Lung (tissue), 12 donors: ENCODE data around the gene MOSMO. TPM values are rescaled to one million over a fixed set of nuclear protein-coding genes. Genes with fewer than 3 reads are reported as not detected.

Source experiments
- ATAC-seq: fragments of 200-7000 bp; cut with Tn5 transposase; one replicate; pipeline ENCODE4 v1.9.1; 2020; ENCODE audit warnings: moderate number of reproducible peaks; ENCODE audit not compliant: insufficient read depth, low FRiP score
- DNase-seq, 3 donors: peaks; one replicate each; pipeline ENCODE4 v3.0.0-alpha.2; 2013 to 2017
- H3K27ac ChIP-seq, 2 donors: one replicate each; pipeline ENCODE4 v1.5.1; 2013; ENCODE audit warnings: mild to moderate bottlenecking in 2 of 2, moderate library complexity in 2 of 2, control low read depth in 1 of 2, inconsistent platforms in 1 of 2, low read depth in 1 of 2, low read length in 1 of 2
- H3K27me3 ChIP-seq, 3 donors: one replicate each; pipeline ENCODE4 v1.5.1; 2013; ENCODE audit warnings: low read length in 2 of 3; ENCODE audit not compliant: control insufficient read depth in 3 of 3, insufficient read depth in 3 of 3
- H3K36me3 ChIP-seq, 4 donors: one replicate each; pipeline ENCODE4 v1.5.1; 2013; ENCODE audit warnings: low read length in 4 of 4, mild to moderate bottlenecking in 1 of 4, moderate library complexity in 1 of 4; ENCODE audit not compliant: control insufficient read depth in 4 of 4, insufficient read depth in 4 of 4
- H3K4me1 ChIP-seq, 5 donors: one replicate each; pipeline ENCODE4 v1.5.1; 2013; ENCODE audit warnings: low read length in 5 of 5, mild to moderate bottlenecking in 2 of 5, moderate library complexity in 1 of 5; ENCODE audit not compliant: control insufficient read depth in 5 of 5, insufficient read depth in 5 of 5
- H3K4me3 ChIP-seq: one replicate; pipeline ENCODE4 v1.5.1; 2013; ENCODE audit warnings: mild to moderate bottlenecking, control low read depth, moderate library complexity
- H3K9ac ChIP-seq, 2 donors: one replicate each; pipeline ENCODE4 v1.5.1; 2013; ENCODE audit warnings: low read length in 2 of 2, control low read depth in 1 of 2; ENCODE audit not compliant: insufficient read depth in 1 of 2
- H3K9me3 ChIP-seq, 4 donors: one replicate each; pipeline ENCODE4 v1.5.1; 2013; ENCODE audit warnings: low read length in 3 of 4, mild to moderate bottlenecking in 1 of 4, moderate library complexity in 1 of 4; ENCODE audit not compliant: control insufficient read depth in 4 of 4, insufficient read depth in 3 of 4
- WGBS, 2 donors: extraction: QIAGEN DNeasy Blood & Tissue Kit; methylation state at CpG; one replicate each; pipeline ENCODE4 v1.1.7; 2013; 5-methylcytosine and 5-hydroxymethylcytosine counted together
- polyA plus RNA-seq, 2 donors: library from polyadenylated mRNA; stranded (reverse); fragments of 200-250 nt; gene quantifications; one replicate each; pipeline ENCODE4 v1.2.1, GENCODE V29; 2013
- total RNA-seq, 2 donors: library from RNA; depleted of rRNA in 1 of 2; stranded (reverse); fragments of >200 nt in 1 of 2; gene quantifications; one replicate each; pipeline ENCODE4 v1.2.1, GENCODE V29; 2014 to 2021
- TF ChIP-seq, protein P1 (sequence below): IDR thresholded peaks from 2 replicates; pipeline ENCODE4 v1.5.1; 2012; ENCODE audit warnings: mild to moderate bottlenecking; ENCODE audit errors: control extremely low read depth, extremely low read depth
- donor health status: control.
- donor health status: control.
- donor health status: Bipolar disorder and iron deficiency.
- donor health status: healthy.
- donor health status: DM: yes; HTN: yes; CAD: no.

MOSMO gene
- total and polyA plus RNA-seq, 4 donors = 10.3 to 30.6 (median 11.3) TPM

DNA sequence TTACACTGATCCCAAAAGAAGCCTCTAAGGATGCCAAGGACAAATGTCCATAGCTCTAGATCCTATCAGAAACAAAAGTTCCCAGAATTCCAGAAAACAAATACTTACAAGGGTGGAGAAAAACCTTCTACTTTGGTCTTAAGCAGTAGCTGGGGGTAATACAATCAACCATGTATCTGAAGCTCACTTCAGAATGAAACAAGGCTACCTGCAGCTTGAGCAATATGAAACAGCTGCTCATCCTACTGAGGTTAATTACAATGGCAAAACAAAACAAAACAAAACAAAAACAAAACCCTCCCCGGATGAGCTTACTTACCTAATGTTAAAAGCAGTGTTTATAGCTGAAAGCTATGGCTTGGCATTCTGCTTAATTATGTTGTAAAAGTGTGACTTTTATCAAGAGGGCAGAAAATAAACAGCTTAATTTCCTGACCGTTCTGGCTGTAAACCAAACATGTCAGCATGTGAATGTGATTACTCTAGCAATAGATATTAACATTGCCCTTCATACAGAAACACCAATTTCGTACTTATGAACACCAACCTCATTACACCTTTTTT lies 17.4 kb upstream of the MOSMO start:
- no peak for DNase-seq
- Histone ChIP-seq H3K36me3 (peaks cover 0 to 6% (median 0%) of the 10 kb centered on the region in 4 donors), H3K4me1 (peaks cover 0 to 14% (median 4%) of the 10 kb centered on the region in 5 donors), H3K27me3 (no peaks in the 10 kb centered on the region), H3K27ac (no peak overlapping the region), H3K9me3 (no peaks in the 10 kb centered on the region), H3K4me3 (no peak overlapping the region), H3K9ac (no peak overlapping the region)
- WGBS, 2 donors = 48 to 70% methylated on average over 3 of the region's 3 CpGs
- ATAC-seq = no peak
- TF ChIP-seq, protein P1, sequence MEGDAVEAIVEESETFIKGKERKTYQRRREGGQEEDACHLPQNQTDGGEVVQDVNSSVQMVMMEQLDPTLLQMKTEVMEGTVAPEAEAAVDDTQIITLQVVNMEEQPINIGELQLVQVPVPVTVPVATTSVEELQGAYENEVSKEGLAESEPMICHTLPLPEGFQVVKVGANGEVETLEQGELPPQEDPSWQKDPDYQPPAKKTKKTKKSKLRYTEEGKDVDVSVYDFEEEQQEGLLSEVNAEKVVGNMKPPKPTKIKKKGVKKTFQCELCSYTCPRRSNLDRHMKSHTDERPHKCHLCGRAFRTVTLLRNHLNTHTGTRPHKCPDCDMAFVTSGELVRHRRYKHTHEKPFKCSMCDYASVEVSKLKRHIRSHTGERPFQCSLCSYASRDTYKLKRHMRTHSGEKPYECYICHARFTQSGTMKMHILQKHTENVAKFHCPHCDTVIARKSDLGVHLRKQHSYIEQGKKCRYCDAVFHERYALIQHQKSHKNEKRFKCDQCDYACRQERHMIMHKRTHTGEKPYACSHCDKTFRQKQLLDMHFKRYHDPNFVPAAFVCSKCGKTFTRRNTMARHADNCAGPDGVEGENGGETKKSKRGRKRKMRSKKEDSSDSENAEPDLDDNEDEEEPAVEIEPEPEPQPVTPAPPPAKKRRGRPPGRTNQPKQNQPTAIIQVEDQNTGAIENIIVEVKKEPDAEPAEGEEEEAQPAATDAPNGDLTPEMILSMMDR = no peak

DNA sequence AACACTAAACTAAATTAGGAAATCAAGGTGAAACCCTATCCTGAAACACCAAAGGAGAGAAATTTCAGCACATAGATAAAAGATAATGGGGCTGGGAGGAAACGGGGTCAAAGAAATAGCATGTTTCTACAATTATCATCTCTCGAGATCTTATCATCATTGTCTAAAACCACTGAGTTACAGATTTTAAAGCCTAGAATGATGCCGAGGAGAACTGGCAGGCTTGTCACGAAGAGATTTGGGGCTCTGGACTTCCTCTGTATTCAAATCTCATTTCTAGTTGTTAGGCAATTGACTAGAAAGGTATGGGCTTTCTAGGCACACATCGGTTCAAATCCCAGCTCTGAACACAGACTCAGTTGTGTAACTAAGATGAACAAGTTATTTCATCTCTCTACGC lies 16.3 kb upstream of the MOSMO start:
- ATAC-seq (no peak), DNase-seq (no peak)
- Histone ChIP-seq H3K9ac (no peak overlapping the region), H3K9me3 (no peaks in the 10 kb centered on the region), H3K27ac (no peak overlapping the region), H3K4me1 (peaks cover 0 to 13% (median 4%) of the 10 kb centered on the region in 5 donors), H3K27me3 (no peaks in the 10 kb centered on the region), H3K36me3 (no peaks in the 10 kb centered on the region), H3K4me3 (no peak overlapping the region)
- TF ChIP-seq, protein P1 = no peak
- WGBS, 2 donors = 71 to 76% methylated on average over 6 of the region's 6 CpGs

DNA sequence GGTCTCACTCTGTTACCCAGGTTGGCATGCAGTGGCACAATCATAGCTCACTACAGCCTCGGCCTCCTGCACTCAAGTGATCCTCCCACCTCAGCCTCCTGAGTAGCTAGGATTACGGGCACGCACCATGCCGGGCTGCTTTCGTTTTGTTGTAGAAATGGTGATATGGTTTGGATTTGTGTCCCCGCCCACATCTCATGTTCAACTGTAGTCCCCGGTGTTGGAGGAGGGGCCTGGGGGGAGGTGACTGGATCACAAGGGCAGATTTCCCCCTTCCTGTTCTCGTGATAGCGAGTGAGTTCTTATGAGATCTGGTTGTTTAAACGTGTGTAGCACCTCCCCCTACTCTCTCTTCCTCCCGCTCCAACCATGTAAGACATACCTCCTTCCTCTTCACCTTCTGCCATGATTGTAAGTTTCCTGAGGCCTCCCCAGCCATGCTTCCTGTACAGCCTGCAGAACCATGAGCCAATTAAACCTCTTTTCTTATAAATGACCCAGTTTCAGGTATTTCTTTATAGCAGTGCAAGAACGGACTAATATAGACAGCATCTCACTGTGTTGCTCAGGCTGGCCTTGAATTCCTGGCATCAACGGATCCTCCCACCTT lies 12.9 kb upstream of the MOSMO start:
- ATAC-seq (no peak), DNase-seq (no peak)
- TF ChIP-seq, protein P1 = no peak
- WGBS, 2 donors = 87% methylated on average over 13 of the region's 13 CpGs
- Histone ChIP-seq H3K27me3 (no peaks in the 10 kb centered on the region), H3K36me3 (no peaks in the 10 kb centered on the region), H3K4me3 (no peak overlapping the region), H3K9ac (no peak overlapping the region), H3K9me3 (no peaks in the 10 kb centered on the region), H3K4me1 (peaks cover 0 to 12% (median 4%) of the 10 kb centered on the region in 5 donors), H3K27ac (no peak overlapping the region)
